Measurements from ENCODE around the gene CDH6. TPM values are rescaled to one million over a fixed set of nuclear protein-coding genes. Genes with fewer than 3 reads are reported as not detected.

CDH6 gene
- total RNA-seq, 1 experiment from 2014 or later, result 0.12 TPM

GRCh38 chr5:31283326-31283725 lies 89.8 kb downstream of the CDH6 start (continued):
- no peak for TF ChIP-seq REST (IDR thresholded peaks at IDR 0.05; ENCODE audit: low read depth)
- TF ChIP-seq ZFX (IDR thresholded peaks at IDR 0.05), result no peak
- TF ChIP-seq CEBPB (IDR thresholded peaks at IDR 0.05; ENCODE audit: low read depth), result no peak
- TF ChIP-seq RAD21 (IDR thresholded peaks at IDR 0.05; ENCODE audit: low read depth), result no peak
- TF ChIP-seq EGR1 (IDR thresholded peaks at IDR 0.05; ENCODE audit: low read depth), result no peak
- no peak for TF ChIP-seq SP1 (IDR thresholded peaks at IDR 0.05; ENCODE audit: low read depth)
- TF ChIP-seq TCF7L2 (IDR thresholded peaks at IDR 0.05; ENCODE audit: borderline replicate concordance, extremely low read depth, insufficient read depth, insufficient read length), result no peak
- no peak for TF ChIP-seq ATF3 (IDR thresholded peaks at IDR 0.05)

- no peak overlapping the region for H3K27ac ChIP-seq (ENCODE audit: low read depth, low read length)
- no peaks in the 10 kb centered on the region for H3K79me2 ChIP-seq (ENCODE audit: insufficient read depth, low read length)
- no peak for TF ChIP-seq RAD21 (IDR thresholded peaks at IDR 0.05; ENCODE audit: low read depth)
- no peak for TF ChIP-seq ATF3 (IDR thresholded peaks at IDR 0.05)
- no peak for TF ChIP-seq EZH2phosphoT487 (IDR thresholded peaks at IDR 0.05; ENCODE audit: borderline replicate concordance)
- TF ChIP-seq CBX3 (IDR thresholded peaks at IDR 0.05; ENCODE audit: low read depth), result no peak
- no peak for TF ChIP-seq ELF1 (IDR thresholded peaks at IDR 0.05; ENCODE audit: borderline replicate concordance, low read depth)
- TF ChIP-seq TCF7L2 (IDR thresholded peaks at IDR 0.05; ENCODE audit: borderline replicate concordance, extremely low read depth, insufficient read depth, insufficient read length), result no peak
- no peak for TF ChIP-seq ZFX (IDR thresholded peaks at IDR 0.05)
- no peaks in the 10 kb centered on the region for H4K20me1 ChIP-seq (ENCODE audit: insufficient read depth)
- no peak overlapping the region for H3K4me3 ChIP-seq (replicated peaks in 1 of 2; ENCODE audit: low read depth in 1 of 2, low read length in 2 of 2)
- POLR2A ChIA-PET, result no interaction called here
- BruUV-seq (replicated peaks), result no TSS peak
- CTCF ChIA-PET, result no interaction called here
- no peaks in the 10 kb centered on the region for H3K9me3 ChIP-seq (ENCODE audit: control insufficient read depth in 1 of 2, insufficient read depth in 1 of 2, low read depth in 1 of 2, low read length in 2 of 2)
- H3K27me3 ChIP-seq (ENCODE audit: insufficient read depth, low read length), result no peaks in the 10 kb centered on the region
- H3K4me1 ChIP-seq (ENCODE audit: control insufficient read depth in 1 of 2, insufficient read depth in 2 of 2, low read length in 2 of 2), result no peaks in the 10 kb centered on the region
- intact Hi-C loops (cut with micrococcal nuclease), result no loop called here
- H3K36me3 ChIP-seq (ENCODE audit: control insufficient read depth in 1 of 2, insufficient read depth in 2 of 2, low read length in 2 of 2), result no peaks in the 10 kb centered on the region
- RAD21 ChIA-PET (ENCODE audit: low non-redundant PET in 1 of 2, low total read pairs in 2 of 2, uncharacterized antibody in 2 of 2, unreplicated experiment in 2 of 2), result no interaction called here
- DNase-seq (ENCODE audit: low read depth, low spot score) (no peak), ATAC-seq (no peak)
- H3K9me2 ChIP-seq (ENCODE audit: insufficient read depth), result no peaks in the 10 kb centered on the region
- H3K4me2 ChIP-seq (ENCODE audit: low read length), result no peak overlapping the region
- no peak overlapping the region for H3K9ac ChIP-seq (ENCODE audit: low read length)
- H2AFZ ChIP-seq (ENCODE audit: low read depth, low read length, poor library complexity, severe bottlenecking), result no peak overlapping the region
These were observed 91.5 kb downstream of the CDH6 start for GRCh38 chr5:31285025-31285424.
